ENCODE measurements around the gene JSRP1. TPM values are rescaled to one million over a fixed set of nuclear protein-coding genes. Genes with fewer than 3 reads are reported as not detected.

Gene JSRP1
- total RNA-seq, 1 donor from 2014 or later: 3.5 TPM

DNA sequence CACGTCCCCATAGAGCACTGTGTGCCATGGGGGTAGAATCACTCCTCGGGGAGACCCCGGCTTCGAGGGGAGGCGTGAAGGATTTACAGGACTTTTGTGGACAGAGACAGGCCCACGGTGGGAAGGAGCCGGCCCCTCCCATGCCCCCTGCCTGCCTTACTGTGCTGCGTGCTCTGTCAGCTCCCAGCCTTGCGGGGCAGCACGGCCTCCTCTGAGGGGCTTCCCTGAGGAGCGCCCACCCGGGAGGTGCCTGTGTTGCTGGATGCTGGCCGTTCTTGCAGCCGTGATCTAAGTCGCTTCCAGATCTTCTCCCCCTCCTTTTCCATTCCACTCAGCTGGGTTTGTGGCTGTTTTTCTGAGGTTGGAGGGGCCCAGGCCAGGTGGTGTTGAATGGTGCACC lies 49.2 kb downstream of the JSRP1 start:
- no peak for DNase-seq (ENCODE audit: low read depth)
- H3K4me3 ChIP-seq (ENCODE audit: low read depth, low read length): no peak overlapping the region
- TF ChIP-seq, protein P1, sequence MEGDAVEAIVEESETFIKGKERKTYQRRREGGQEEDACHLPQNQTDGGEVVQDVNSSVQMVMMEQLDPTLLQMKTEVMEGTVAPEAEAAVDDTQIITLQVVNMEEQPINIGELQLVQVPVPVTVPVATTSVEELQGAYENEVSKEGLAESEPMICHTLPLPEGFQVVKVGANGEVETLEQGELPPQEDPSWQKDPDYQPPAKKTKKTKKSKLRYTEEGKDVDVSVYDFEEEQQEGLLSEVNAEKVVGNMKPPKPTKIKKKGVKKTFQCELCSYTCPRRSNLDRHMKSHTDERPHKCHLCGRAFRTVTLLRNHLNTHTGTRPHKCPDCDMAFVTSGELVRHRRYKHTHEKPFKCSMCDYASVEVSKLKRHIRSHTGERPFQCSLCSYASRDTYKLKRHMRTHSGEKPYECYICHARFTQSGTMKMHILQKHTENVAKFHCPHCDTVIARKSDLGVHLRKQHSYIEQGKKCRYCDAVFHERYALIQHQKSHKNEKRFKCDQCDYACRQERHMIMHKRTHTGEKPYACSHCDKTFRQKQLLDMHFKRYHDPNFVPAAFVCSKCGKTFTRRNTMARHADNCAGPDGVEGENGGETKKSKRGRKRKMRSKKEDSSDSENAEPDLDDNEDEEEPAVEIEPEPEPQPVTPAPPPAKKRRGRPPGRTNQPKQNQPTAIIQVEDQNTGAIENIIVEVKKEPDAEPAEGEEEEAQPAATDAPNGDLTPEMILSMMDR (conservative IDR thresholded peaks at IDR 0.05; ENCODE audit: low read depth, low read length): no peak

DNA sequence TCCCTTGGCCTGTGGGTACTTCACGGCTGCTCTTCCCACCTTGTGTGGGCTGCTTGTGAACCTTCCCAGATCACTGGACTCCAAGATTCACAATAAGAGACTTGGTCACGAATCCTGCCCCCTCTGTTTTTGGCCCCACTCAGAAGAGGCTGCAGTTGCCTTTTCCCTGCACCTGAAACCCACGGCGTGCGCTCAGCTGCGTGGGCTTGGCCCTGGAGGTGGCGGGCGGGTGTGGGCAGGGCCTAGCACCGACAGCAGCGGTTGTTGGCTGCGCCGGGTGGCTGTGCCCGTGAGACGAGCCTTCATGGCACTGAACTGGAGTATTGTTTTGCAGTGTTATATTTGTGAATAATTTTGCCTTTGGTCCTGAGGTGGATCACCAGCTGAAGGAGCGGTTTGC lies 53.9 kb downstream of the JSRP1 start:
- TF ChIP-seq, protein P1 (conservative IDR thresholded peaks at IDR 0.05; ENCODE audit: low read depth, low read length): no peak
- no peak for DNase-seq (ENCODE audit: low read depth)

More for the DNA sequence above, 53.9 kb downstream of the JSRP1 start:
- H3K4me3 ChIP-seq (ENCODE audit: low read depth, low read length): no peak overlapping the region

Other genes with a start within 250 kb of the JSRP1 start
- 56.2 and 59.7 TPM in 2 replicates for gene BTBD2, start 240.7 kb downstream of the JSRP1 start, total RNA-seq
- gene MKNK2, start 205.2 kb downstream of the JSRP1 start, total RNA-seq: 118 and 154 TPM in 2 replicates
- gene MOB3A, start 160.1 kb downstream of the JSRP1 start, total RNA-seq: 29.9 and 36.0 TPM in 2 replicates
- gene IZUMO4, start 159.5 kb downstream of the JSRP1 start, total RNA-seq: 1.0 and 5.2 TPM in 2 replicates
- 101 and 141 TPM in 2 replicates for gene AP3D1, start 104.9 kb downstream of the JSRP1 start, total RNA-seq
- 13.8 and 36.6 TPM in 2 replicates for gene DOT1L, start 92.5 kb downstream of the JSRP1 start, total RNA-seq
- gene PLEKHJ1, start 20.1 kb downstream of the JSRP1 start, total RNA-seq: 167 and 208 TPM in 2 replicates
- 51.7 and 61.2 TPM in 2 replicates for gene SF3A2, start 19.6 kb downstream of the JSRP1 start, total RNA-seq
- gene AMH, start 7.1 kb downstream of the JSRP1 start, total RNA-seq: 0.52 and 1.7 TPM in 2 replicates
- not detected in 2 replicates for gene PEAK3, start 25.8 kb upstream of the JSRP1 start, total RNA-seq
- gene LINGO3, start 51.7 kb upstream of the JSRP1 start, total RNA-seq: not detected in 2 replicates
- gene LSM7, start 72.2 kb upstream of the JSRP1 start, total RNA-seq: 352 and 409 TPM in 2 replicates
- 25.8 and 30.6 TPM in 2 replicates for gene SPPL2B, start 72.3 kb upstream of the JSRP1 start, total RNA-seq
- gene TMPRSS9, start 103.8 kb upstream of the JSRP1 start, total RNA-seq: not detected in 2 replicates
- gene TIMM13, start 171.2 kb upstream of the JSRP1 start, total RNA-seq: 100 and 118 TPM in 2 replicates
- gene LMNB2, start 200.5 kb upstream of the JSRP1 start, total RNA-seq: 136 and 246 TPM in 2 replicates
- 29.2 and 35.7 TPM in 2 replicates for gene GADD45B, start 219.7 kb upstream of the JSRP1 start, total RNA-seq

All from epithelial cell of proximal tubule (primary cell).